ENCODE measurements around the gene ANKRD50.

ANKRD50 gene

DNA sequence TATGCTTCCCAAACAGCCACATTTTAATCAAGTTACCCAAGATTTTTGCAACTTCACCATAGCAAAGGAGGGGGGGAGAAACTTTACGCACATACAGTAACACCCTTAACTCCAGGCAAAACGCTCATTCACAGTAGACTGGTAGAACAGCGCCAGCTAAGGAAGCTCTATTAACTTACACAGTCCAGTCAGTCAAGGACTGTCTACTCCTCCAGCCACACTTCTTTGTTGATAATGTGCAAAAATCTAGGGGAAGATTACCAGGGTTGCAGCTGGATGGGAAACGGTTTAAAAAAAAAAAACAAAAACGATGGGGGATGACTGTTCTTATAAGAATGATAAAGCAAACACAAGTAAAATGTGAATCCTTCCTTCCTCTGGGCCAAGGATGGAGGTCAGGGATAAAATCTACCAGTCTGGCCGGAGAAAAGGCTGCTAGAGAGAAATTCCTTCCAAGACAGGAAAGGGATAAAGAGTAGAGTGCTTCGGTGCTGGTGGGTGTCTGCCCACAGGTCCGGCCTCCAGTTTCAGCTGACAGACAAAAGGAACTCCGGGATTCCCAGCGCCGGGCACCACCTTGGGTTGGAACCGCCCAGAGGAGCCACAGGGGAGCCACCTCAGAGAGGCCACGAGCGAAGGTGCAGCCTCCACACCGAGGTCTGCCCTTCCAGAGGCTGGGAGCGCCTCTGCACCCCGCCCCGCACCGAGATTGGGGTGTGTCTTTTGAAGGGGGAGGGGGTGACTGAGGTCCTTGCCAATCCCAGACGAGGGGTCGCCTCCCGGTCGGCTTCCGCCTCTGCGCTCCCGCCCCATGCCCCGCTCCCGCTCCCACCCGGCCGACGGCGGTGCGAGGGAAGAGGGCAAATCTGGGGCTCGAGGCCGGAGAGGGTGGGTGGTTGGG is 811 bp downstream of the ANKRD50 start:
- H3K36me3 ChIP-seq (replicated peaks): peaks cover 2% of the 10 kb centered on the region
- H3K27ac ChIP-seq: peak overlapping the region; percentile 94
- in situ Hi-C loops (cut with HindIII; ENCODE audit: low pct_ligation_motif_present, low sequenced_read_pairs): no loop called here
- H3K27me3 ChIP-seq (replicated peaks): no peaks in the 10 kb centered on the region
- H3K4me3 ChIP-seq (ENCODE audit: low read depth, low read length): peak overlapping the region; percentile 83
- peak; percentile 70 for DNase-seq
- TF ChIP-seq, protein P1, sequence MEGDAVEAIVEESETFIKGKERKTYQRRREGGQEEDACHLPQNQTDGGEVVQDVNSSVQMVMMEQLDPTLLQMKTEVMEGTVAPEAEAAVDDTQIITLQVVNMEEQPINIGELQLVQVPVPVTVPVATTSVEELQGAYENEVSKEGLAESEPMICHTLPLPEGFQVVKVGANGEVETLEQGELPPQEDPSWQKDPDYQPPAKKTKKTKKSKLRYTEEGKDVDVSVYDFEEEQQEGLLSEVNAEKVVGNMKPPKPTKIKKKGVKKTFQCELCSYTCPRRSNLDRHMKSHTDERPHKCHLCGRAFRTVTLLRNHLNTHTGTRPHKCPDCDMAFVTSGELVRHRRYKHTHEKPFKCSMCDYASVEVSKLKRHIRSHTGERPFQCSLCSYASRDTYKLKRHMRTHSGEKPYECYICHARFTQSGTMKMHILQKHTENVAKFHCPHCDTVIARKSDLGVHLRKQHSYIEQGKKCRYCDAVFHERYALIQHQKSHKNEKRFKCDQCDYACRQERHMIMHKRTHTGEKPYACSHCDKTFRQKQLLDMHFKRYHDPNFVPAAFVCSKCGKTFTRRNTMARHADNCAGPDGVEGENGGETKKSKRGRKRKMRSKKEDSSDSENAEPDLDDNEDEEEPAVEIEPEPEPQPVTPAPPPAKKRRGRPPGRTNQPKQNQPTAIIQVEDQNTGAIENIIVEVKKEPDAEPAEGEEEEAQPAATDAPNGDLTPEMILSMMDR (IDR thresholded peaks at IDR 0.05; ENCODE audit: low read depth, low read length, missing control alignments): peak; percentile 47

DNA sequence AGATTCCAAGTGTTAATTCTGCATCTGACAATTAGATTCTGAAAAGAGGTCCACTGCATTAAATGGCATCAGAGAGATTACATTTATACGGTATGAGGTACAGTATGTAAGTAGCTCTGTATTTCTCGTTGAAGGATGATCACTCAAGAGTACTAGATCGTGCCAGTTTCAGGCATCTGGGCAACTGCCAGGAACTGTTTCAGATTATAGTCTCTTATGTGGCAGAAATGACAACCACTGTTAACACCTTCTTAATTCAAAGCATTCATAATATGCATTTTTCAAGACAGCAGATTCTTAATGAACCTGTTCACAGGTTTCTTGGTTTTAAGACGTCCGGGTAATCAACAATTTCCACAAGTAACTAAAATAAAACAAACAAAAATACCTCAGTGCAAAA is 1.6 kb downstream of the ANKRD50 start:
- Histone ChIP-seq H3K27me3 (replicated peaks) (no peaks in the 10 kb centered on the region), H3K27ac (peak overlapping the region; percentile 94), H3K36me3 (replicated peaks) (peaks cover 2% of the 10 kb centered on the region), H3K4me3 (ENCODE audit: low read depth, low read length) (peak overlapping the region; percentile 83)
- in situ Hi-C loops (cut with HindIII; ENCODE audit: low pct_ligation_motif_present, low sequenced_read_pairs): no loop called here
- TF ChIP-seq, protein P1 (IDR thresholded peaks at IDR 0.05; ENCODE audit: low read depth, low read length, missing control alignments): no peak
- DNase-seq: peak; percentile 6

GRCh38 chr4:124710015-124710741 is 2.4 kb downstream of the ANKRD50 start:
- H3K36me3 ChIP-seq (replicated peaks): peaks cover 2% of the 10 kb centered on the region
- DNase-seq: peak; percentile 3
- TF ChIP-seq, protein P1 (IDR thresholded peaks at IDR 0.05; ENCODE audit: low read depth, low read length, missing control alignments): no peak
- H3K27ac ChIP-seq: no peak overlapping the region
- H3K4me3 ChIP-seq (ENCODE audit: low read depth, low read length): peak overlapping the region; percentile 83
- no peaks in the 10 kb centered on the region for H3K27me3 ChIP-seq (replicated peaks)
- in situ Hi-C loops (cut with HindIII; ENCODE audit: low pct_ligation_motif_present, low sequenced_read_pairs): no loop called here

GRCh38 chr4:124708517-124709300 is 3.8 kb downstream of the ANKRD50 start:
- Histone ChIP-seq H3K4me3 (ENCODE audit: low read depth, low read length) (peak overlapping the region; percentile 83), H3K27me3 (replicated peaks) (no peaks in the 10 kb centered on the region), H3K27ac (no peak overlapping the region), H3K36me3 (replicated peaks) (peaks cover 5% of the 10 kb centered on the region)
- peak; percentile 45 for DNase-seq
- in situ Hi-C loops (cut with HindIII; ENCODE audit: low pct_ligation_motif_present, low sequenced_read_pairs): no loop called here
- TF ChIP-seq, protein P1 (IDR thresholded peaks at IDR 0.05; ENCODE audit: low read depth, low read length, missing control alignments): no peak

GRCh38 chr4:124705393-124705792 is 7.1 kb downstream of the ANKRD50 start:
- Histone ChIP-seq H3K36me3 (replicated peaks) (peaks cover 9% of the 10 kb centered on the region), H3K27ac (no peak overlapping the region), H3K4me3 (ENCODE audit: low read depth, low read length) (no peak overlapping the region), H3K27me3 (replicated peaks) (no peaks in the 10 kb centered on the region)
- no peak for DNase-seq
- in situ Hi-C loops (cut with HindIII; ENCODE audit: low pct_ligation_motif_present, low sequenced_read_pairs): no loop called here
- TF ChIP-seq, protein P1 (IDR thresholded peaks at IDR 0.05; ENCODE audit: low read depth, low read length, missing control alignments): no peak

Data from brain microvascular endothelial cell (primary cell).